Stimulated activated CD8-positive, alpha-beta memory T cell treated with anti-CD3 and anti-CD28 coated beads, Interleukin-15, amount 100 ng/mL, for 4 hours (primary cell): ENCODE data around the gene PSMB4.
A peak's percentile ranks its signal among the peaks of the same experiment; 100 is the strongest.
"Not testable (repeated sequence)": the region's sequence is repeated elsewhere in the genome, so short reads cannot be mapped to it uniquely, and the experiment has no call there.

Experiments
- DNase-seq, 2 donors: peaks; one replicate each; pipeline ENCODE4 v3.0.0-alpha.2; 2020; ENCODE audit warnings: low read depth in 2 of 2

The PSMB4 gene

DNA sequence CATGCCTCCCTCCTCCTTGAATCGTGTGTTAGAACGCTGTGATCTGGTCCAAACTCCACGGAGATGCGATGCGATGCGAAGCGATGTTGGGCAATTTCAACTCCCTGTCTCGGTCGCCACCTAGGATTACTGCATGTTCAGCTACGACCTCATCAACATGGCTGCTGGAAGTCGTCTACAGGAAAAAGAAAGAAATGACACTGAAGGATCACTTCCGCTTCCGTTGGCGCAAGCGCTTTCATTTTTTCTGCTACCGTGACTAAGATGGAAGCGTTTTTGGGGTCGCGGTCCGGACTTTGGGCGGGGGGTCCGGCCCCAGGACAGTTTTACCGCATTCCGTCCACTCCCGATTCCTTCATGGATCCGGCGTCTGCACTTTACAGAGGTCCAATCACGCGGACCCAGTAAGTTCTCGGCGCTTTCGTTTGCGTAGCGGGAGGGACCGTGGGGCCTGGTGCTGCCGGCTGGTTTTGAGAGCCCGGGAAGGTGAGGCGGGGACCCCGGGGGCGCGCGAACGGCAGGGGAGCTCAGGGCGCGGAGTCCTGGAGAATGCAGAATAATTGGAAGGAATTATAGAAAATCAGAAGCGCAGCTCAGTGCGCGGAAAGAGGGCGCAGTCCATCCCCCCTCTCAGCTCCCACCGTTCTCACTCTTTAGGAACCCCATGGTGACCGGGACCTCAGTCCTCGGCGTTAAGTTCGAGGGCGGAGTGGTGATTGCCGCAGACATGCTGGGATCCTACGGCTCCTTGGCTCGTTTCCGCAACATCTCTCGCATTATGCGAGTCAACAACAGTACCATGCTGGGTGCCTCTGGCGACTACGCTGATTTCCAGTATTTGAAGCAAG, at the start of gene PSMB4:
Gene PSMB4 (plus strand): TSS at position 250 of the 848 bp plus-strand sequence. CDS start 15 bp downstream, at position 265.
- peak; percentile 64 to 72 for DNase-seq

DNA sequence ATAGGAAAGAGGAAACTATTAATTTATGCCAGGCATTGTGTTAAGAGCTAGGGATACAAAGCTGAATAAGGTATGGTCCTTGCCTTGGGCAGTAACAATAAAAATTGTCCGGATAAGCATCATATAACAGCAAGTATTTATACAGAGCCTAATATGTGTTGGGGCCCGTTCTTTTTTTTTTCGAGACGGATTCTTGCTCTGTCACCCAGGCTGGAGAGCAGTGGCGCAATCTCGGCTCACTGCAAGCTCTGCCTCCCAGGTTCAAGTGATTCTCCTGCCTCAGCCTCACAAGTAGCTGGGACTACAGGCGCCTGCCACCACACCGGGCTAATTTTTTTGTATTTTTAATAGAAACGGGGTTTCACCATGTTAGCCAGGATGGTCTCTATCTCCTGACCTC, 49.0 kb upstream of the PSMB4 start:
- DNase-seq: not testable (repeated sequence)

GRCh38 chr1:151352021-151352718, 47.2 kb upstream of the PSMB4 start:
- DNase-seq: no peak

DNA sequence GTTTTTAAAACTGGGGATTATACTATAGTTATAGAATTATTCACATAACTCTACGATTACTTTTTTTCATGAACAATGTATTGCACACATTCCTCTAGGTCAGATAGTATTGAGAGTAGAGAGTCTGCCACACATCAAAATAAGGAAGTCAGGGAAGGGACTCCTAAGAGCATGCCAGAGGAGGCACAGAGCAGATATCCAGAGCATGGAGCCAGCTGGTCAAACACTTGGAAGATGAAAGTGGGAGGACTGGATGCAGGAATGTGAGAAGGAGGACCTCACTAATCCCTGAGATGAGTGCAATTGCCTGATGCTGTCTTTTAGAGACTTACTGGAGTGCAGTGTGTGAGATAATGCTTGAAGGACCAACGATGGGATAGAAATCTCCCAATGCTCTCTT, 42.7 kb upstream of the PSMB4 start:
- DNase-seq: no peak

- no peak for DNase-seq
These were observed 37.5 kb upstream of the PSMB4 start for GRCh38 chr1:151361883-151362282.

GRCh38 chr1:151362308-151363155, 36.8 kb upstream of the PSMB4 start:
- DNase-seq: no peak

DNA sequence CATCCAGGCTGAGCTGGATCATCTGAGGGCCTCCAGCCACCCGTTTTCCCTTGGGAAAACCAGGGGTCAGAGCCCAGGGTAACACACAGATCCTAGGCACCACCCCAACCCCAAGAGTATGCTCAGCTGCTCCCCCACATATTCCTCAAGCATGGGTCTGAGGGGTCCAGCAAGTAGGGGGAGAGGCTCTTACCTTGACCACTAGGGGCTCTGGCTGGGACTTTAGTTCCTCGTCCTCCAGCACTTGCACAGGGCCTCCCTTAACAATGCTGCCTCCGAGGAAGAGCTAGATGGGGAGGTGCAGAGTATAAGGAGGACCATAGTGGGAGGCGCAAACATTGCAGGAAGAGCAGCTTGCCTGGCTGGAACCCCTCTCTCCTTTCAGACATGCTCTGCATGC, 34.4 kb upstream of the PSMB4 start:
- DNase-seq: no peak

DNA sequence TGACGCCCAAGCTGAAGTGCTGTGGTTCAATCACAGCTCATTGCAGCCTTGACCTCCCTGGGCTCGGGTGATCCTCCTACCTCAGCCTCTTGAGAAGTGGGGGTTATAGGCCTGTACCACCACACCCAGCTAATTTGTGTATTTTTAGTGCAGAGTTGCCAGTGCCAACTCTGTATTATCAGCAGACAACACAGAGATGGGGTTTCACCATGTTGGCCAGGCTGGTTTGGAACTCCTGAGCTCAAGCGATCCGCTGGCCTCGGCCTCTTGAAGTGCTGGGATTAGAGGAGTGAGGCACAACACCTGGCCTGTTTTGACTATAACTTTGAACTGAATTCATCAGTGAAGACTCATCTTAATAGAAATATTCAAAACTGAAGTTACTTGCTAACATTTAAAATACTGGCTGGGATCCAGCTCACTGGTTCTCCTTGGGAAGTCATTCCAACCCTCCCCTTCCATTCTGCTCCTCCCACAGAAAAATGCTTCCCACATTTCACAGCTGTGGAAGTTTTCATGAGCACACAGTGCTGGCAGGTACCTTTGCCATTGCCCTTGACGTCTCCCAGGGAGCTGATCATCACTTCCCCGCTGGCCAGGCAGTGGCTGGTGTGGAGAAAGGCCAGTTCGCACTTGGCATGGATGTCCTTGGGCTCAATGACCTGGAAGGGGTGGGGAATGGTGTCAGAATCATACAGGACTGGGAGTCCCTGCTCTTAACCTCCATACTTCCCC, 31.5 kb upstream of the PSMB4 start:
- DNase-seq: no peak

DNA sequence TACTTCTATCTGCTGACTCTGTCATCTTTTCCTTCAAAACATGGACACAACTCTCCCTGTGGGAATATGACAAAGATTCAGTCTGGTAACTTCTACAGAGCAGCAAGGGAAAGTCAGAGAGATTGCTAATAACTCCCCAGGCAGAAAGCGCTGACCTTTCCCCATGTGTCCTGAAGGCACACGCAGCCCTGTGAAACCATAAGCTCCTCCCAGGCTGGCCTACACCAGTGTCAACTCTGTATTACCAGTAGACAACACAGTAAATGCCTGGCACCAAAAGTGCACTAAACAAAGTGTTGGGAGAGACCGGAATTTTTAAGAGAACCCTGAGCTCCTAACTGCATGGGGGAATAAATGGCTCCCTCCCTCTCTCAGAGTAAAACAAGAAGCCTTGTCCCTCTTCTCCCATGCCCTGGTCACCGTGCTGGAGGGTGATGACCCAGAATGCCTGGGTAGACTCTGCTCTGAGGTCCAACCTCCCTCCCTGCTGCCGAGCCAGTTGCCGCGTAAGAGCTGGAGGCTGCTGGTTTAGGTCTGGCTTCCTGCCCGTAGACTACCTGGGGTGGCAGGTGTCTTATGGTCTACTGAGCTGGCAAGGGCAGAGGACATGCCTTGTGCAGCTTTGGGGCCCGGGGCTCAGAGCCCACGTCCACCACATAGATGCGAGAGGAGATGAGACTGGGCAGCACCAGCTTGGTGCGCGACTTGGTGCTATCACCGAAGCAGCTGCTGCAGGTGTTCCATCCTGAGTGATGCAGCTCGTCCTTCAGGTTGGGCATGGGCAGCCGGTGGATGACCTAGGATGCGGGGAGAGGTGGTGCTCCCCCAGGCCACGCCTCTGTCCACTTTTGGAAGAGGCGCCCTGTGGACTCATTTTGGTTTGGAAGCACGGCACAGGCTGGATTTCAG, 30.7 kb upstream of the PSMB4 start:
- DNase-seq: no peak

GRCh38 chr1:151369302-151369610, 30.1 kb upstream of the PSMB4 start:
- no peak for DNase-seq

DNA sequence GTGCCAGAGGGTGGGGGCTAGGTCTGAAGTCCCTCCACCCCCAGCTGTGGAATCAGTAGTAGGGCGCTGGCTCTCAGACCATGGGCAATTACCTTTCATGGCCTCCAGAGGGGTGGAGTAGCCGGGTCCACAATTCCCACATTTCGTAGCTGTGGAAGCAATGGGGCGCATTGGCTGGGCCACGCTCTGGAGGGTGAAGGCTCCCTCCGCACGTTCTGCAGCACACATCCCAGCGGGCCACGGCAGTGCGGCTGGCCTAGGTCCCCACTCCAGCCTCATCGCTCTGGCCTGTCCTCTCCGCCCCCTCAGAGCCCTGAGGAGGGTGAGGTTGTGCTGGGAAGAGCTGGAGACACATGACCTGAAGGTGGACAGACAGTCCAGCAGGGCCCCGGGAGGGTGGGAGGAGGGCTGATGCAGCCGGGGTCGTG, 29.7 kb upstream of the PSMB4 start:
- no peak for DNase-seq

DNA sequence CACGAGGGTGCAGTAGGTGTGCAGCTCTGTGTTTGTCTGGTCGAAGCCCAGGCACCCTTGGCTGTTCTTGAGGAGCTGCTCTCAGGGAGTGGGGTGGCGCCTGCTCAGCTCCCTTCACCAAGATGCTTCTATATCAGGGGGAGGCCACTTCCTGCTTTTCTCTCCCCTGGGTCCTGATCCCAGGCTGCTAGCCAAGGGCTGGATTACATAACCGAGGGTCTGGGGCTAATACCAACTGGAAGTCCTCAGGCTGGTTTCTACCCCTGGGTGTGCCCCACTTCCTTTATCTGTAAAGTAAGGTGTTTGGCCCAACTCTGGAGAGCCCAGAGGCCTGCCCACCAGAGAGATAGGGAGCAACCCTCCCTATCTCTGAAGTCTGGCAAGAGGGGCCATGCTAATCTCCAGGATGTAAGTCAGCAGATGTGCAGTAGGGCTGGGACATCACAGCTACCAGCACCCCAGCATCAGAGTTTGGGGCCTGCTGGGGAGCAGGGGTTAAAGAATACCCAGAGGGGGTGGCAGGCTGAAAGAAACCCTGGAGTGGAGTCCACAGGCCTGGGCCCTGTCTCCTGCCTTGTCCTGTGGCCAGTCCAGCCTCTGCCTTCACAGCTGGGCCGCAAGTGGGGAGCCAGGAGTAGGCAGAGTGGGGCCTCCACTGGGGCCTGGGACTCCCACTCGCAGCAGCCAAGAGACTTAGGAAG, 29.0 kb upstream of the PSMB4 start:
- DNase-seq: no peak

GRCh38 chr1:151371370-151372057, 27.9 kb upstream of the PSMB4 start:
- no peak for DNase-seq

GRCh38 chr1:151372058-151372934, 27.1 kb upstream of the PSMB4 start, which contains the start of gene SELENBP1:
Gene SELENBP1, minus strand, starts transcription at chr1:151372705. Its CDS starts 64 bp downstream, at chr1:151372641.
- no peak for DNase-seq

- DNase-seq: no peak
These were observed 26.2 kb upstream of the PSMB4 start for GRCh38 chr1:151373196-151373595.

DNA sequence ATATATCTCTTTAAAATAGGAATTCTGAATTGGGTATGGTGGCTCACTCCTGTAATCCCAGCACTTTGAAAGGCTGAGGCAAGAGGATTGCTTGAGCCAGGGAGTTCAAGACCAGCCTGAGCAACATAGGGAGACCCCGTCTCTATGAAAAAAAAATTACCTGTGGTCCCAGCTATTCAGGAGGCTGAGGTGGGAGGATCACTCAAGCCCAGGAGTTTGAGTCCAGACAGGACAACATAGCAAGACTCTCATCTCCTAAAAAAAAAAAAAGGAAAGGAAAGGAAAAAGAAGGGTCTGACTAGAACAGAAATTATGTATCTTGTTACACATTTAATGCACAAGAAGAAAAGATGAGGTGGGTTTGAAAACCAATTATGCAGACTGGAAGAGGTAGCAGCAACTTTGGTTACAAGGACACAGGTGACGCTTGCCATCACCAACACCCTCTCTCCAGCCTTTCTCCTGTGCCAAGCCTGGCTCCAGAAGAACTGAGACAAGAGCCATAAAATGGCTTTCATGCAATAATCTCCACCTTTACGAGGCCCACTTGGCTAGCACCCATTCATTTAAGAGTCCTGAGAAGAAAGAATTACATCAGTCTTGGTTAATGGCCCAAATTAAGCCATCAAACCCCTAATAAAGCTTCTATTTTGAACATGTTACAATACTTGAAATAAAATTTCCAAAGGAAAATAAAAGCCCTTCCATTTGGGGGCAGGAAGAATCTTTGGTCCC, 22.1 kb upstream of the PSMB4 start:
- DNase-seq: no peak

DNA sequence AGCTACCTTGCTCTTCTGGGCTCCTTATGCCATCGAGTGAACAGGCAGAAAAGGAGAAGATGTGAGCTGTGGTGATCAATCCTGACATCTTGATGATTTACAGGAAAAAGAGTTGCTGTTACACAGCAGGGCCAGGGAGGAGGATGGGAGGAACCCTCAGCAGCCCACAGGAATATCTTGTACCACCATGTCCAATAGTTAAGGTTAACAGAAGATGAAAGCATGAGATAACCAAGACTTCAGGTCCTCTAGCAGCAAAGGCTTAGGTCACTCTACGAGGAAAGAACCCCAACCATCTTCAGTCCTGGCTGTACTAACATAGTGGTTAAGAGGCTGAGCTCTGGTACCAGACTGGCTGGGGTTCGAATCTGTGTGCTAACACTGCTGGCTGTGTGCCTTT, 14.8 kb upstream of the PSMB4 start:
- DNase-seq: no peak

- DNase-seq: no peak
These were observed 13.4 kb upstream of the PSMB4 start for GRCh38 chr1:151386002-151386401.
